NCI-H524 (cell line): ENCODE measurements around the gene DLX4.

Source experiments
- DNase-seq, 2 experiments: peaks; one replicate each; lab custom pipeline; 2025; lab: John Stamatoyannopoulos, UW

DLX4 gene

DNA sequence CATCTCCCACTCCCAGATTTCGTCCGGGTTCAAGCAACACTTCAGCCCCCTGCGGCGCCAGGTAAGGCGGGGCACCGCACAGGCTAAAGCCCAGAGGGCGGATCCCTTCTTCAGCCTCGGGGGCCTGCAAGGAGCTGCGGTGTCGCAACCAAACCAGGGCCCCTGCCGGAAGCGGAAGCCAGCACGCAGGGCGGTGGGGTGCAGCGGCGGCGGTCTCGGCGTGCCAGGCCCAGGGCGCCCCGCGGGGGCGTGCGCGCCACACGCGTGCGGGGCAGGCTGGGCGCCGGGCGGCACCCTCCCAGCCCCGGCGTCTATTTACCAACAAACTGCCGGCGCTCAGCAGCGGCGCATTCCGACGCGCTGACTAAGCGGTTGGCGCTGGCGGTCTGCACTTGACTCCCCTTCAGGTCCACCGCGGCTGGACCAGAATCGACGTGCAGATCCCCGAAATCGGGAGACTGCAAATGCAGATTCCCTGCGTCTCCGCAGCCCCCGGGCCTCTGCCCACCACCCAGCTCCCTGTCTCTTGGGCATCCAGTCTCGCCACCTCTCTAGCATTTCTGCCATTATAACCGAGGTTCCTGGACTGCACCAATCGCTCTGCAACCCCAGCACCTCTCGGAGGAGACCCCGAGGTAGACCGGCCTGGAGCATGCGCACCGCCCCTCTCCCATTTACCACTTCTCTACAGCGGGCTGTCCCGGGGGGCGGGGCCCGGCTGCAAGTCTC lies 421 bp upstream of the DLX4 start:
- DNase-seq, result peak; percentile 47 to 93

DNA sequence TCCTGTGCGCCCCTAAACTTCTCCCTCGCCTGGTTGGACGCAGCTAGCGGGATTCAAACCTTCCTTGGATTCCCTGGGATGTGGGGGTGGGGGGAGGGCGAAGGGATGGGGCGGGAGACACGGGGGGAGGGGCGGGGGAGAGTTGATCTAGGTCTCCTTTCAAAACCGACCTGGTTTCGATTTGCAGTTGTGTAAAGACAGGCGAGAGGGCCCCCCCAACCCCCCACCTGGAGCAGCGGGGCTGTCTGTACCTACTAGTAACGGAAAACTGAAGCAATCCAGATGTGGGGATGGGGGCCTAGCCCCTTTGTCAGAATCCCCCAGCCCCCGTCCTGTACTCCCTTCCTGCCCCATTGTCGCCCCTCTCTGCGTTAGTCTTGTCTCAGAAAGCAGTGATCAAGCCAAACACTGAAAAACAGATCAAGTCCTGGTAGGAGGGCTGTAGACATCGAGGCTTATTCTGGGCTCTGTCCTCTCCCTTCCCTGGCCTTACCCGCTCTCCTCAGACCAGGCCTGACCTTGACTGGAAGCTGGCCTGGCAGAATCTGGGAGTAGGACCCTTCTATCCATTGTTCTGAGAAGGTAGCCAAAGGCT lies 902 bp downstream of the DLX4 start:
- no peak for DNase-seq

DNA sequence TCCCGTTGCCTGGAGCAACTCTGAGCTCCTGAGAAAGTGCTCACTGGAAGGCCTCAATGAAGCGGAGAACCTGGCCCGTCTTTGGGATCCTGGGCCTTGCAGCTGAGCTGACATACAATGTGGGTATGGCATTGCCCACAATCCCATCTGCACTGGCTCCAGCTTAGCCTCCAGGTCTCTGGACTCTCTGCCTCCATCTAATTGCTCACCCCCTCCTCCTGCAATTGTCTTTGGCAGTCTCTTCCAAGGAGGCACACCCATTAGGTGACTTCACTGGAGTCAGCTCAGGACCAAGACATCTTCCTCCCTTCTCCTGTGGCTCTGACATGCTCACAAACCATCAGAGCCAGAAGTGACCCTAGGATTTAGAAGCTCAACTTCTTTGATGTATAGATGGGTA lies 1.5 kb downstream of the DLX4 start:
- DNase-seq, result no peak

DNA sequence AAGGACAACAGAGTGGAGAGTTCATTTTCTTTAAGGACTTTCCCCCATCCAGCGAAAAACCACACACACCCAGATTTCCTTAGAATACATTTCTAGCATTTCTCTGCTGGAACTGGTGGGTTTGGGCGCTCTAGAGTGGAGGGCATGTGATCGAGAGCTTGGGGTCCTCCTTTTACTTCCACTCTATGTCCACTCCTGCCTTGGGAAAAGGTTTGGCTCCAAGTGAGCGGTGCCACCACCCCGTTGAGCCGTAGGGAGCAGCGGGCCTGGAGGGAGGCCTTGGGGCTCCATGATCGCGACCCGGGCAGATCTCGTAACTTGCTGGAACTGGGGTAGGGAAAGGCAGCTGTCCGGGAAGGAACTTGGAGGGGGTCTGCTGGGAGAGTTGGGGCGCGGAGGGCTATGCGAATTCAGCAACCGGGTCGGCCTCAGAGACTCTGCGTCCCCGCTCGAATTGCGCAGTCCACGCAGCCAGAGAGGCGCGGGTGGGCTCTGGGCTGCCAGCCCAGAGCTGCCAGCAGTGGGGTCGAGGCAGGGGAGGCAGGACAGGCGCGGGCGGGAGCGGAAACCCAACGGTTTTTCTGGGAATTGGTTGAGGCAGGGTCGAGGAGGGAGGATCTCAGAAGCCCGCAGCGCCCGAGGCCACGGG lies 2.3 kb downstream of the DLX4 start:
- no peak for DNase-seq

DNA sequence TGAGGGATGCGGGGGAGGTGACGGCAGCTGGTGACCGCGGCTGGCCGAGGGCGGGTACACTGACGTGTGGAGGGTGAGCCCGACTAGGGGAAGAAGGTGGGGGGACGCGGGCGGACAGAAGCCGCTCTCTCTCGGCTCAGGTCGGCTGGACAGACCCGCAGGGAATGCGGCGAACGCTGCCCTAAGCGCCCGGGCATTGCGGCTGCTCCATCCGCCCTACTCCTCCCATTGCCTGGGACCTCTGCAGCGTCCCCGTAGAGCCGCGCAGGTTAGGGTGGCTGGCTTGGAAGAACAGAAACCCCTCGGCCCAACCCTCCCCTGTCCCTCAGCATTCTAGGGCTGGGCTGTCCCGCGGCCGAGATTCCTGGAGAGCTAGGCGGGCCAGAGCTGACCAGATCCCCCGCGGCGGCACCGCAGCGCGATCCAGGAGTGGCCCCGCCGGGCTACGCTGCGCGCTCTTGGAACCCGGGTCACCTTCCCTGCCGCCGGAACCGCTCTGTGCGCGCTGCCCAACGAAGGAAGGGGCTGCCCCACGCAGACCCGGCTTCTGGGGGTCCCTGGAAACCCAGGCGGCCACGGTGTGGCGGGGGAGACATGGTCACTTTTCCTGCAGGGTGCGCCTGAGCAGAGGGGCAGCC lies 3.0 kb downstream of the DLX4 start:
- DNase-seq, result peak in 1 of 2 experiments; percentile 27

DNA sequence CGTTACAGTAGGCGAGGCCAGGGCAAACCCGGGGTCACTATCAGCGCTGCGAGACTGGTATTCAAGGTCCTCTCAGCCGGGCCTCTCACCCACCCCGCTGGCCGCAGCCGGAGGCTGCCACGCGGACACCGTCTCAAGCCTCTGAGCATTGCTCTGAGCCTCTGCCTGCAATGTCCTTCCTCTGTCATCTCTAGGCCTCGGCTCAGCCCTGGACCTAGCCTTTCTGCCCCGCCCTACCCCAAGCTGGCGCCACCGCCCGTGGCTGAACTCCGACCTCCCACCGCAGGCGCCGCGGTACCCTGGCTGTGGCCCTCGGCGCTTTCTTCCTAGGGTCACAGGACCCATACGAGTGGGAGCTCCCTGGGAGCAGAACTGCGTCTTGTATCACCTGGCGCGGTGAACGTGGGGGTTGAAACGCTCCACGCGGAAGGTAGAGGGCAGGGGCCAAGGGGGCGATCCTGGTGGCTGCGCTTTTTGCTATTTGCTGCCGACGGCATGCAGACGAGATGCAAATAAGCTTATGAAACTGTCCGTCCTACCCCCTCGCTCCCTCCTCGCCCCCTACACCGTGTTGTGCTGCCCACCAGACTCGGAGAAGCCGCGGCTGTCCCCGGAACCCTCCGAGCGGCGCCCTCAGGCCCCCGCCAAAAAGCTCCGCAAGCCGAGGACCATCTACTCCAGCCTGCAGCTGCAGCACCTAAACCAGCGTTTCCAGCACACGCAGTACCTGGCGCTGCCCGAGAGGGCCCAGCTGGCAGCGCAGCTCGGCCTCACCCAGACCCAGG lies 3.7 kb downstream of the DLX4 start:
- DNase-seq, result no peak

DNA sequence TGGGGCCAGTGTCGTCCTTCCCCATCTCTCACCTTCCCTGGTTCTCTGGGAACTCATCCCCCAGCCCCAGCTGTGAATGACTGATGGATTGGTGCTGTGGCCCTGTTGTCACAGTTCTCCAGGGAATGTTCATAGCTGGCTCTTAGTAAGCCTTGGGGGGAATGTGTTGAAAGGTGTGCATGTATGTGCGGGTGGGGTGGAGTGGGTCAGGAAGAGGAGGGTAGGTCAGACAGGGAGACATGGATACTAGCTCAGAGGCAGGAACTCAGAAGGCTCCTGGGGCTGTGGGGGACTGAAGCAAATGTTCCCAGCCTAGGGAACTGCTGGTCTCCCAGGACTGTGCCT lies 4.3 kb downstream of the DLX4 start:
- no peak for DNase-seq

DNA sequence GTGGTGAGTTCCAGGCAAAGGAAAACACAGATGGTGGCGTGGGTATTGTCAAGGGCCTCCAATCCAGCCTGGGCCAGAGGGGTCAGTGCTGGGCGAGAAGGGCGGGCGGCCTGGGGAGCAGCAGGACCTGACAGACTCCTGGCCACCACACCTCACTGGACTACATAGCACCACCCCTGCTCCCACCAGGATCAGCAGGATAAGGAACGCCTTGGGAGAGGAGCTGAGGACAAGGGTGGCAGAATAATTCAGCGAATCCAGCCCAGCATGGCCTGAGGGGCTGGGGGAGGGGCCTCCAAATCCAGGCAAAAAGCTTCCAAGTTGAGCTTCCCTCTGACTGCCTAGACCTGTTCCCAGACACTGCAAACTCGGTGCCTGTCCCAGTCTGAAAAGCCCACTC lies 6.5 kb downstream of the DLX4 start:
- DNase-seq, result no peak

DNA sequence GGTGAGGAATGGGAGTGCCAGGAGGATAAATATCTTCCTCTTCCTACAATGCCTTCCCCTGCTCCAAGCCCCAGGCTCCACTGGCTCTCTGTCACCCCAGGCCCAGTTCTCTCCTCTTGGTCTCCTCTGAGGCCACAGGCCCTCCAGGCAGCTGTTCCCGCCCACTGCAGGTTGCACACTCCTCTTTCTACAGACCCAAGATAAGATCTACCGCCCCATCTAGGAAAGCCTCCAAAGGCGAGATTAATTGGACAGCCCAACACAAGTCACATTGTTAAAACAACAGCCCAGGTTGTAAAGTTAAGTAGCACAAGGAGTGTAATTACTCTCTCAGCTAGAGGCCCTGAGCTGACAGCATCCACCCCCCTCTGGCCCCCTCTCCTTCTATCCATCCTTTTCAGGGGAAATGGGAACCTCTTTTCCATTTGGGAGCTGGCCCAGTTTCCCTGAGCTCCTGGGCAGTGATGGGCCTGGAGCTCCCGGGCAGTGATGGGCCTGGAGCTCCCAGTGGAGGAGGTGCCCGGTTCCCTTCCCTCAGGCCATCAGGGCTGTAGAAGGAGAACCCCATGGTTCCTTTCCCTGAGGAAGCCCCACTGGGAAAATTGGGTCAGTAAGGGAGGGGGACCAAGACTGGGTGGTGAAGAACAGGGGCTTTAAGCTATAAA lies 7.3 kb downstream of the DLX4 start:
- DNase-seq, result peak; percentile 22 to 35

DNA sequence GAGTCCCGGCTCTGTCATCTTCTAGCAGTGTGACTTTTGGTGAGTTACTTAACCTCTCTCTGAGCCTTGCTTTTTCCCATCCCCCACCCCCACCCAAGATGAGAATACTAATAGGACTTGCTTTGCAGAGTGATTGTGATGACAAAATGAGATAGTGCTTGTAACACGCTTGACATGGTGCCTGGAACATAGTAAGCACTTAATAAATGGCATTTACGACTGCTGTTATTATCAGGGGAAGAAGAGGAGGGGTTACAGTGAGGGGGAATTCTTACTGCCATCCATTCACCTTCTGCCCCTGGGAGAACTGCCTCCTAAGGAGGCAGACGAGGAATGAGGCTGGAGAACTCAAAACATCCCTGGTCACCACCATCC lies 7.8 kb downstream of the DLX4 start:
- no peak for DNase-seq

DNA sequence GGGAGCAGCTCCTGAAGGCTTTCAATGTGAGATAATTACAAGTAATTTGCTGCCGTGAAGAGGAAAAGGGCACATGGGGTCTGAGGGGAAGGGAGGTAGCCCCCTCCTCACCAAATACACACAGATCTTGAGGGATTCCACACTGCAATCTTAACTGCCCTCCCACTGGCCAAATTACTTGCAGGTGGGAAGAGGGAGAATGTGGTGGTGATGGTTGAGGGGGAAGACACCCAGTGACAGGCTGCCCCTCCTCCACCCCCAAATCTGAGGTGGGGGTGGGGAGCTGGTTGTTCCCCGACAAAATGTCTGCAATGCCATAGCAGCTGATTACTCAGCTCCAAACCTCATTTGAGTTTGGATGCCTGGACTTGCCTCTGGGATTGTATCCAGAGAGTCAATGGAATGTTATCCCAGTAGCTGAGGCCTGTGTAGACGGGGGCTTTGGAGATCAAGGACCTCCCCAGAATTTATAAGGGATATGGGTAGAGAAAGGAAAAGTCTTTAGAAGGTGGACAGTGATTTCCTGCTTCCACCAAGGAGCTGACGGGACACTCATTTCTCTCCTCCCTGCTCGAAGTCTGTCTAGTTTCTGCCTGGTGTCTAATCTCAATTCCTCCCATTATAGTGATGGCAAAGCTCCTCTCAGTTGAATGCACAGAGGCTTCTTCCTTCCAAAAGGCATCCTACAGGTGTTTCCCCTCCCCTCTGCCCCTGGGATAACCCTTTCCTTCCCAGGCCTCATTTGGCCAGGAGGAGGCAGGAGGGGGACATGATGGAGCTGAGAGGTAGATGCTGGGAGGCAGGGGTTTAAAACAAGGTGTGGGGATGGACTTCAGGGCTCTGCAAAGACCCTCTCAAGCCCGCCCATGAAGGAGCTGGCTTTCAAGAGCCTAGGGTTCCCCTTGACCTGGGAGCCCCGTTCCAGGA lies 8.7 kb downstream of the DLX4 start:
- DNase-seq, result no peak

DNA sequence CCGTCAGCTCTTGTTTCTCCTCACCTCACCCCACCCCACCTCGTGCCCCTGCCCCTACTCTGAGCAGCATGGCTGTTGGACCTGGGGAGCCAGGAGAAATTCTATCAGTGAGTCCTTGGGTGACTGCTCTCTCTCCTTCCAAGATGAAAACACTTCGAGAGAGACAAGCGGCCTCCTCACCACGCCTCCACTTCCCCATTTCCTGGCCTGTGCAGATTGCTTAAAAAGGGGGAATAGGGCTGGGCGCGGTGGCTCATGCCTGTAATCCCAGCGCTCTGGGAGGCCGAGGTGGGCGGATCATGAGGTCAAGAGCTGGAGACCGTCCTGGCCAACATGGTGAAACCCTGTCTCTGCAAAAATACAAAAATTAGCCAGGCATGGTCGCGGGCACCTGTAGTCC lies 9.5 kb downstream of the DLX4 start:
- DNase-seq, result no peak

DNA sequence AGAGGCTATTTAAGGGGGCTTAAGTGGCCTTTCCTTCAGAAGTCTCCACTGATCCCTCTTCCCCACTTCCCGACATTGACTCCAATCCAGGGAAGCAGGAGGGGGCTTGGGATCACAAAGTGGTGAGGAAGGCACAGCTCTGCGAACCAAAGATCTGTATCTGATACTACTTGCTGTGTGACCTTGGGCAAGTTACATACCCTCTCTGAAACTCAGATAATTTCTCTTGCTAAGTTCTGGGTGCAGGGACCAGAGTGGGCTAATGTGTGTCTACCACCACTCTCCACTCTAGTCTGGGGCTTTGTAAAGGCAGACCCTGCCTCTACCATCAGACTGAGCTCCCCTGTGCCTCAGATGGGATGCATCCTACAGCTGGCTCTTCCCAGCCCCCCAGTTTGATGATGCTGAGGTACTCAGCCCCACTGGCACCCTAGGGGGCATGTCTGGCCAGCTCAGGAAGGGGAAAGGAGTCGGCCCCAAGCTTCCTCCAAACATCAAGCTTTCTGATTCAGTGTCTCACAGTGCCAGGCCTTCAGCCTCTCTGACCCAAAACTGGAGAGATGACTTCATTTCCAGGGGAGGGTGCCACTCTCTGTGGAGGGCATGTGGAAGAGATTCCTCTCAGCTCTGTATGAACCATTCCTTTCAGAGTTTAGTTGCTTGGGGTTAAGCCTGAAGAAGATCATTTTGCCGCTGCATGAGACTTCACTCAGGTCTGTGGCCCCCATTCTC lies 10.9 kb downstream of the DLX4 start:
- DNase-seq, result no peak

DNA sequence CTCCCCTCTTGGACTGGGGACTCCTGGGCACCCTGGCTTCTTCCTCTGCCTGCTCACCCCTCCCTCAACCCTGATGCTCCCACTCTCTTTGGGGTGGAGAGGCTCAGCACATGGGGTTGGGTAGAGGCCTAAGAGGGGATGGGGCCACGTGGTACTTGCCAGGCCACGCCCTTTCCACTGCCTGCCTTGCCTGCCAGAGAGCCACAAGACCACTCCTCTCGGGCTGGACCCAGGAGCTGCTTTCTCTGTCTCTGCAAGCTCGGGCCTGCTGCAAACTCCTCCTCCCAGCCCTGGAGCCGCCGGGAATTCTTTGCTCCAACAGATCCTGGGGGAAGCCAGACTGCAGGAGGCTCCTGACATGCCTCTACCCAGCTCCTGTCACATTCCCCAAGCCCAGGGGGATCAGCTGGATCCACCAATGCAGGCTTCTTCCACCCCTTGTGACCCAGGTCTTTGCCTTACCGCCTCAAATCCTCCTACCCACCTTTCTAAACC lies 11.8 kb downstream of the DLX4 start:
- DNase-seq, result no peak

DNA sequence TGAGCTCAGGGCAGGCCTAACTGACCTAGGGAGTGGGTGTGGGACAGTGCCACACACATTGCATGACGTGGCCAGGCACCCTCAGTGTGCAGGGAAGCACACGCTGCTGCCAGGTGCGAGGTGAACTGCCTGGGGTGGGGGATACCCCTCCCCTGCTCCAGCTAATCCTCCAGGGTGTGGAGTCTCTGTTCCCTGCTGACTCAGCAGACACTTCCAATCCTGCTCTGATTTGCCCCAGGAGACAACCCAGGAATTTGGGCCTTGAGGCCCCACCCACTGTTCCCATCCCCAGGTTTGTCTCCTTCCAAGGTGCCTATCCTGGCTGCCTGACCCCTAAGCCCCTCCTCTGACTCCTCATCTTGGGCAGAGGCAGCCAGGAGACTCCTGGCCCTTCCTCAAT lies 15.3 kb downstream of the DLX4 start:
- DNase-seq, result no peak

DNA sequence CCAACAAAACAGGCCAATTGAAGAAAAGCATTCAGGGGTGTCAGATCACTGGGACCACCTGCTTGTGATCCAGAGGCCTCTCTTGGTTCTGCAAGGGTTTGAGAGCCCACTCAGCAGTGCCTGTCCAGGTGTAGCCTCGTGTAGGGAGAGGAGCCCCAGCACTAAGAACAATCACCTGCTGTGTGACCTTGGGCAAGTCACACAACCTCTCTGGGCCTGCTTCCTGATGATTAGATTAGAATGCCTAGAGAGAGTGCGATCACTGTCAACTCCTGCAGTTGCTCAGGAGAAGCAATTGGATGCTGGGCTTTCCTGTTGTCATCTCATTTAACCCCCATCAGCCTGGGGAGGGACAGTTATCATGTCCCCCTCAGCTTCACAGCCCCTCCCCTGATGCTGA lies 15.8 kb downstream of the DLX4 start:
- DNase-seq, result no peak

DNA sequence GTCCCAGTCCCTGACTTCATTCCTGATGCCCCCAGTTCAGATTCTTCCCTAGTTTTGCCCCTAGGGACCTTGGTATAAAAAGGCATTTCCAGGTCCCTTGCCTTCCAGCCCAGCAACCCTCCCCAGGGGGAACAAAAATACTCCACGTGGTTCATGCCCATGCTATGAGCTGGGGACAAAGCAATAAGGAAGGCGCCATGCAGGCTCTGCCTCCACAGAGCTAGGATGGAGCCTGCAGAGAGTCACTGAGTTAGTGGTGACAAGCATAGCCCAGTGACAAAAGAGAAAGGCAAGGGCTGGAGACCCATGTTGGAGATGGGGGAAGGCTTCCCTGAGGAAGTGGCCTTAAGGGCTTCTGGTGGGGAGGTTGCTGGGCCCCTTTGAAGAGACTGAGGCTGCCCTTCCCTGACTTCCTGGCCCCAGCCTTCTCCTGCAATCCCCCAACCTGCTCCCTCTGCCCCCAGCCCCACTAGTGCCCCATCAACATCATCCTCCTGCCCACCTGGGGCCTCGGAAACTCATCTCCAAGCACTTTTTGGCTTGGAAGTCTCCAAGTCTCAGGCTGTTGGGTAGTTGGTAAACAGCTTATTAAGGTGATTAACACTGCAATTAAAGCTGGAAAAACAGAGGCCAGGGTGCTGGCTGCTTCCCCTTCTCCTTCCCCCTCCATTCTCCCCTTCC lies 16.5 kb downstream of the DLX4 start:
- DNase-seq, result no peak

DNA sequence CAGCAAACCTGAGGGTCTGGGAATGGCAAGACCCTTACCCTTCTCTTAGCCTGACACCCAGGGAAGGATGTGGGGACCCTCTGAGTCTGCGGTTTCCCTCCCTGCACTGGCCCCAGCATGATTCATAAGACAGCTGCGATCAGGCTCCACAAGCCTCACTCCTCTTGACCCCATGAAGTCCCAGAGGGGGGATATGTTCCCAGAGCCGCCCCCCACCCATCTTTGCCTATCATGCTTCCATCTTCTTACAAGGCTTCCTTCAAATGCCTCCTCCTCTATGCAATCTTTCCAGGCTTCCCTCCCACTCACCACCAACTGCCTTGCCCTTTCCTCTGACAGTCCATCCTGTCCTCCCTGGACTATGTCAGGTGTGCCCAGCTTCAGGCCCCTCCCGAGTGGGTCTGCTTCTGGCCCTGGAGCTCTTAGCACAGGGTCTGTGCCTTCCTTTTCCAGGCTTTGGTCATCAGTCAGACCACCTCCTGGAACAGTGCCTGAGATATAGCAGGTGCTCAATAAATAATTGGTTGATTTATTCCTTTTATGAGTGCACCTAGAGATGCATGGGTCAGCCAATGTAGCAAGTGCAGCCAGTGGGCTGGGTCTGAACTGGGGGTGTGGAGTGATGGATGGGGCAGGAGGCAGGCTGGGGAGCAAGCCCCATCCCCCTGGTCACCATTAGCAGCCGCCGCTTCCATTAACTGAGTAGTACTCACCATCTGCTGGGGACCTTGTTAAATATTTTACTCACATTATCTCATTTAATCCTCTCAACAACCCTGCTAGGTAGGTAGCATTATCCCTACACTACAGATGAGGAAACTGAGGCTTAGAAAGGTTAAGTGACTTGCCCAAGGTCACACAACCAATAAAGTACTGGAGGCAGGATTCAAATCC lies 17.7 kb downstream of the DLX4 start:
- peak in 1 of 2 experiments; percentile 25 for DNase-seq
